ENCODE measurements around the gene GRSF1.

- TF ChIP-seq CTCF (IDR thresholded peaks at IDR 0.05; ENCODE audit: insufficient read depth, low read depth, low read length) (no peak), EZH2 (IDR thresholded peaks at IDR 0.05; ENCODE audit: insufficient read depth, low read length) (no peak)
Measured at GRCh38 chr4:70829492-70829891, 10.2 kb downstream of the GRSF1 start.
